ENCODE data around the gene USP6. TPM values are rescaled to one million over a fixed set of nuclear protein-coding genes. Genes with fewer than 3 reads are reported as not detected.

USP6 gene
- total and polyA plus RNA-seq, 2 donors, result 0.14 to 0.30 TPM

DNA sequence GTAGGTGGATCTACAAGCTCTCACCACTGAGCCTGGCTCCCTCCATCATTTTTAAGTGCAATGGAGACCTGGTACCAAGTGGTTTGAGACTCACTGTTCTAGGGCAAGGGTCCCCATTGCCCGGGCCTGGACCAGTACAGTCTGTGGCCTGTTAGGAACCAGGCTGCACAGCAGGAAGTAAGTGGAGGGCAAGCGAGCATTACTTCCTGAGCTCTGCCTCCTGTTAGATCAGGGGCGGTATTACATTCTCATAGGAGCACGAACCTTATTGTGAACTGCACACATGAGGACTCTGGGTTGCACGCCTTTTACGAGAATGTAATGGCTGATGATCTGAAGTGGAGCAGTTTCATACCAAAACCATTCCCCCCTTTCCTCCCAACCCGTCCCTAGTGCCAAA is 82.6 kb downstream of the USP6 start:
- no peaks in the 10 kb centered on the region for H3K27me3 ChIP-seq (ENCODE audit: control insufficient read depth in 2 of 2, insufficient read depth in 1 of 2, low read length in 1 of 2)
- H3K4me3 ChIP-seq (ENCODE audit: low read length in 2 of 2), result no peak overlapping the region
- H3K27ac ChIP-seq (ENCODE audit: low read depth in 1 of 2, low read length in 1 of 2), result no peak overlapping the region
- H3K36me3 ChIP-seq (ENCODE audit: control insufficient read depth in 2 of 2, insufficient read depth in 2 of 2, low read length in 1 of 2), result no peaks in the 10 kb centered on the region
- 96% methylated on average over 7 of the region's 7 CpGs for WGBS
- H3K9me3 ChIP-seq (ENCODE audit: control insufficient read depth in 2 of 2, insufficient read depth in 1 of 2, low read length in 1 of 2), result no peaks in the 10 kb centered on the region
- no peak for DNase-seq (ENCODE audit: low read depth in 6 of 9, low spot score in 9 of 9)
- no peaks in the 10 kb centered on the region for H3K4me1 ChIP-seq (ENCODE audit: control insufficient read depth in 2 of 2, insufficient read depth in 2 of 2, low read length in 2 of 2)

DNA sequence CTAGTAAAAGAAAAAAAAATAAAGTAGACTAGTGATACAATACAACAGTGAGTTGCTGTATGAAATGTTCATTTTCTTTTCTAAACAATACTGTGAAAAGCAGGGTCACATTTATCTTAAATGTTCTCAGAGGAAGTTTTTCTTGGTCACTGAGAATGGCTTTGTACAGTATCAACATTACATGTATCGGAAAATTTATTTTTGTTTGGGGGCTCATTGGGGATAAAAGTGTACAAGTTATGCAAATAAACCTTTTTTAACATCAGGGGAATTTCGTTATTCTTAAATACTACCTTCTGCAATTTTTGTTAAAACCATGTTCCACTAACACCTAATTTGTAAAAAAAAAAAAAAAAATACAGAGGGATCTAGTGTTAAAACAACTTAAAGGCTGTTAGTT is 84.5 kb downstream of the USP6 start:
- H3K27ac ChIP-seq (ENCODE audit: low read depth in 1 of 2, low read length in 1 of 2), result no peak overlapping the region
- H3K4me1 ChIP-seq (ENCODE audit: control insufficient read depth in 2 of 2, insufficient read depth in 2 of 2, low read length in 2 of 2), result no peaks in the 10 kb centered on the region
- 49% methylated on average over 2 of the region's 2 CpGs for WGBS
- no peak overlapping the region for H3K4me3 ChIP-seq (ENCODE audit: low read length in 2 of 2)
- H3K36me3 ChIP-seq (ENCODE audit: control insufficient read depth in 2 of 2, insufficient read depth in 2 of 2, low read length in 1 of 2), result no peaks in the 10 kb centered on the region
- H3K9me3 ChIP-seq (ENCODE audit: control insufficient read depth in 2 of 2, insufficient read depth in 1 of 2, low read length in 1 of 2), result no peaks in the 10 kb centered on the region
- H3K27me3 ChIP-seq (ENCODE audit: control insufficient read depth in 2 of 2, insufficient read depth in 1 of 2, low read length in 1 of 2), result no peaks in the 10 kb centered on the region
- DNase-seq (ENCODE audit: low read depth in 6 of 9, low spot score in 9 of 9), result no peak

DNA sequence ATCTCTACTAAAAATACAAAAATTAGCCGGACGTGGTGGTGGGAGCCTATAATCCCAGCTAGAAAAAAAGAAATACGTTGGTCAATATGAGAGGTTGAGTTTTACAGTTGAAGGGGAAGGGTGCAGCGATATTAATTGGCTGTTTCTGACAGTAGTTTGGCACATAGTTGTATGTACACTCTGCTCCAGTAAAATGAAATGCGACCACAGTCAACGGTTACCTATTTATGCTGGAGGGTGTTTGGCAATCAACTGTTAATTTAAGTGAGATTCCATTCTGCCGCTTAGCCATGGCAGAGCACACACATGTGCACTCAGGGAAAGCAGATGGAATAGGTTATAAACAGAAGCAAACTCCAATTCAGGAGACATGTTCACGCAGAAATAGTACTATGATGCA is 85.2 kb downstream of the USP6 start:
- whole genome bisulfite sequencing, result 98% methylated on average over 8 of the region's 8 CpGs
- no peak for DNase-seq (ENCODE audit: low read depth in 6 of 9, low spot score in 9 of 9)
- H3K27ac ChIP-seq (ENCODE audit: low read depth in 1 of 2, low read length in 1 of 2), result no peak overlapping the region
- H3K36me3 ChIP-seq (ENCODE audit: control insufficient read depth in 2 of 2, insufficient read depth in 2 of 2, low read length in 1 of 2), result no peaks in the 10 kb centered on the region
- no peak overlapping the region for H3K4me3 ChIP-seq (ENCODE audit: low read length in 2 of 2)
- H3K27me3 ChIP-seq (ENCODE audit: control insufficient read depth in 2 of 2, insufficient read depth in 1 of 2, low read length in 1 of 2), result no peaks in the 10 kb centered on the region
- H3K9me3 ChIP-seq (ENCODE audit: control insufficient read depth in 2 of 2, insufficient read depth in 1 of 2, low read length in 1 of 2), result no peaks in the 10 kb centered on the region
- H3K4me1 ChIP-seq (ENCODE audit: control insufficient read depth in 2 of 2, insufficient read depth in 2 of 2, low read length in 2 of 2), result no peaks in the 10 kb centered on the region

DNA sequence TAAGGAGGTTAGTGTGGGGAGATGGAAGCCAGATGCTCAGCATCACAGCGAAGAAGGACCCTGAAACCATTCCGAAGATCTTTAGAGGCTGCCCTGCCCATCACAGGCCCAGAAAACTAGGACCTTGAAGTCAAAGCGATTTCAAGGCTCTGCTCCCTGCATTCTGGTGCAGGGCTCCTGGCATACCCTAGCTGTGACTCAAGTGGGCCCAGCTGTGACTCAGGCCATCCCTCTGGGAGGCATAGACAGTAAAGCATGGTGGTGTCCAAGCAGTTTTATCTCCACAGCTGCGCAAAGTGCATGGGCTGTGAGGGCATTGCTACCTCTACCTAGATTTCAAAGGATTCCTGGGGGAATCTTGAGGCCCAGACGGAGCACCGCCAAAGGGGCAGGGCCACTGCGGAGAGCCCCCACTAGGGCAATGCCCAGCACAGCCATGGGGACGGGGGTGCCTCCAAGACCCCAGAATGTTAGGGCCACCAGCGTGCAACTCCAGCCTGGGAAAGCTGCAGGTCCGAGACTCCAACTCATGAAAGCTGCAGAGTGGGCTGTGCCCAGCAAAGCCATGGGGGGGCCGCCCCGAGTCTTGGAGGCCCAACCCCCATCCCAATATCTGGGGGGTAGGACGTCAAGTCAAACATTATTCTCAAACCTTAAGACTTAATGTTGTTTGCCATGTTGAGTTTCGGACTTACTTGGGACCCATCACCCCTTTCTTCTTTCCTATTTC is 87.5 kb downstream of the USP6 start:
- Histone ChIP-seq H3K4me1 (ENCODE audit: control insufficient read depth in 2 of 2, insufficient read depth in 2 of 2, low read length in 2 of 2) (no peaks in the 10 kb centered on the region), H3K4me3 (ENCODE audit: low read length in 2 of 2) (no peak overlapping the region), H3K9me3 (ENCODE audit: control insufficient read depth in 2 of 2, insufficient read depth in 1 of 2, low read length in 1 of 2) (no peaks in the 10 kb centered on the region), H3K36me3 (ENCODE audit: control insufficient read depth in 2 of 2, insufficient read depth in 2 of 2, low read length in 1 of 2) (no peaks in the 10 kb centered on the region), H3K27ac (ENCODE audit: low read depth in 1 of 2, low read length in 1 of 2) (no peak overlapping the region), H3K27me3 (ENCODE audit: control insufficient read depth in 2 of 2, insufficient read depth in 1 of 2, low read length in 1 of 2) (no peaks in the 10 kb centered on the region)
- WGBS, result 97% methylated on average over 14 of the region's 14 CpGs
- DNase-seq (ENCODE audit: low read depth in 6 of 9, low spot score in 9 of 9), result no peak

DNA sequence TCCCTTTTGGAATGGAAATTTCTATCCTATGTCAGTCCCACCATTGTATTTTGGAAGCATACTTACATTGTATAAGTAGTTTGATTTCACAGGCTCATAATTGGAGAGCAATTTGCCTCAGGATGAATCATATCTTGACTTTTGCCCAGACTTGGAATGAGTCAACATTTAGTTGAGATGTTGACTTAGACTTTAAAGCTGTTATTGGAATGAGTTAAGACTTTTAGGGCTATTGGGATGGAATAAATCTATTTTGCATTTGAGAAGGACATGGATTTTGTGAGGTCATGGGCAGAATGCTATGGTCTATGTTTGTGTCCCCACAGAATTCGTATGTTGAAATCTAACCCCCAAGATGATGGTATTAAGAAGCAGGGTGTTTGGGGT is 88.1 kb downstream of the USP6 start:
- no peaks in the 10 kb centered on the region for H3K9me3 ChIP-seq (ENCODE audit: control insufficient read depth in 2 of 2, insufficient read depth in 1 of 2, low read length in 1 of 2)
- WGBS, result 98% methylated on average over 1 of the region's 1 CpG
- H3K4me1 ChIP-seq (ENCODE audit: control insufficient read depth in 2 of 2, insufficient read depth in 2 of 2, low read length in 2 of 2), result no peaks in the 10 kb centered on the region
- H3K27ac ChIP-seq (ENCODE audit: low read depth in 1 of 2, low read length in 1 of 2), result no peak overlapping the region
- no peak overlapping the region for H3K4me3 ChIP-seq (ENCODE audit: low read length in 2 of 2)
- H3K36me3 ChIP-seq (ENCODE audit: control insufficient read depth in 2 of 2, insufficient read depth in 2 of 2, low read length in 1 of 2), result no peaks in the 10 kb centered on the region
- no peaks in the 10 kb centered on the region for H3K27me3 ChIP-seq (ENCODE audit: control insufficient read depth in 2 of 2, insufficient read depth in 1 of 2, low read length in 1 of 2)
- DNase-seq (ENCODE audit: low read depth in 6 of 9, low spot score in 9 of 9), result no peak

DNA sequence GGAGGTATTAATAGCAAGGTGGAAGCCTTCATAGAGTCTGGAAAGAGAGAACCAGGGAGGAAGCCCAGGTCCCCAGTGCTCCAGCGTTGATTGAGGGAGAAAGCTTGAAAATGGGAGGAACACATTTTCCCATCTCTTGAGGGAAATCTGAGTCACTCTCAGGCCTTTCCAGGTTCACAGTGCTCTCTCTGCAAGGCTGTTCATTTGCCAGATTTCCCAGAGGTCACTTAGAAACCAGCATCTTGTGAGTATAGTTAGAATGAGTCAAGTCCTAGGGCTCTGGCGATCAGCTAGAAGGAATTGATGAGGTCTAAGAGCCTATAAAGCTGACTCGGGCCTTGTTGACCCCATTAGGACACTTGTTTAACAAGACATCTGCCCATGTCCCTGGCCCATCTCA is 93.6 kb downstream of the USP6 start:
- H3K27me3 ChIP-seq (ENCODE audit: control insufficient read depth in 2 of 2, insufficient read depth in 1 of 2, low read length in 1 of 2), result no peaks in the 10 kb centered on the region
- no peak overlapping the region for H3K27ac ChIP-seq (ENCODE audit: low read depth in 1 of 2, low read length in 1 of 2)
- no peaks in the 10 kb centered on the region for H3K4me1 ChIP-seq (ENCODE audit: control insufficient read depth in 2 of 2, insufficient read depth in 2 of 2, low read length in 2 of 2)
- no peaks in the 10 kb centered on the region for H3K9me3 ChIP-seq (ENCODE audit: control insufficient read depth in 2 of 2, insufficient read depth in 1 of 2, low read length in 1 of 2)
- no peak for DNase-seq (ENCODE audit: low read depth in 6 of 9, low spot score in 9 of 9)
- over 99% methylated on average over 3 of the region's 3 CpGs for WGBS
- no peak overlapping the region for H3K4me3 ChIP-seq (ENCODE audit: low read length in 2 of 2)
- peaks cover 0 to 4% of the 10 kb centered on the region in 2 donors for H3K36me3 ChIP-seq (ENCODE audit: control insufficient read depth in 2 of 2, insufficient read depth in 2 of 2, low read length in 1 of 2)

DNA sequence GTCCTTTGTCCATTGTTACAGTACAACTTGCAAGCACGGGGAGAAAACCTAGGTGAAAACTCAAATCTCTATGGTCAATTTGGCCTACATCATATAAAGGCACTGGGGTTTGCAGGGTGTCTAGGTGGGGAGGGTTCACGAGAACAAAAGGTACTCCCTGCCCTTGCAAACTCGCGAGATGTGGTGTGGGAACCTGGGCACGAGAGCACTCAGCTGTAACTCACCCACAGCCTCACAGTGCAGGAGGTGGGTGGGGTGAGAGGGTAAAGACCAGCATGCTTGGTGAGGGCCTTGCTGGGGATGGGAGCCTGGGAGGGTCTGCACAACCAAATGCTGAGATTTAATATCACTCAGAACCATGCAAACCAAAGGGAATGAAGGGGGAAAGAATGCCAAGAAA is 94.3 kb downstream of the USP6 start:
- Histone ChIP-seq H3K36me3 (ENCODE audit: control insufficient read depth in 2 of 2, insufficient read depth in 2 of 2, low read length in 1 of 2) (peaks cover 0 to 4% of the 10 kb centered on the region in 2 donors), H3K4me1 (ENCODE audit: control insufficient read depth in 2 of 2, insufficient read depth in 2 of 2, low read length in 2 of 2) (no peaks in the 10 kb centered on the region), H3K27ac (ENCODE audit: low read depth in 1 of 2, low read length in 1 of 2) (peak overlapping the region in 1 of 2 donors; percentile 33), H3K9me3 (ENCODE audit: control insufficient read depth in 2 of 2, insufficient read depth in 1 of 2, low read length in 1 of 2) (no peaks in the 10 kb centered on the region), H3K27me3 (ENCODE audit: control insufficient read depth in 2 of 2, insufficient read depth in 1 of 2, low read length in 1 of 2) (no peaks in the 10 kb centered on the region), H3K4me3 (ENCODE audit: low read length in 2 of 2) (no peak overlapping the region)
- no peak for DNase-seq (ENCODE audit: low read depth in 6 of 9, low spot score in 9 of 9)
- WGBS, result 82% methylated on average over 5 of the region's 5 CpGs

DNA sequence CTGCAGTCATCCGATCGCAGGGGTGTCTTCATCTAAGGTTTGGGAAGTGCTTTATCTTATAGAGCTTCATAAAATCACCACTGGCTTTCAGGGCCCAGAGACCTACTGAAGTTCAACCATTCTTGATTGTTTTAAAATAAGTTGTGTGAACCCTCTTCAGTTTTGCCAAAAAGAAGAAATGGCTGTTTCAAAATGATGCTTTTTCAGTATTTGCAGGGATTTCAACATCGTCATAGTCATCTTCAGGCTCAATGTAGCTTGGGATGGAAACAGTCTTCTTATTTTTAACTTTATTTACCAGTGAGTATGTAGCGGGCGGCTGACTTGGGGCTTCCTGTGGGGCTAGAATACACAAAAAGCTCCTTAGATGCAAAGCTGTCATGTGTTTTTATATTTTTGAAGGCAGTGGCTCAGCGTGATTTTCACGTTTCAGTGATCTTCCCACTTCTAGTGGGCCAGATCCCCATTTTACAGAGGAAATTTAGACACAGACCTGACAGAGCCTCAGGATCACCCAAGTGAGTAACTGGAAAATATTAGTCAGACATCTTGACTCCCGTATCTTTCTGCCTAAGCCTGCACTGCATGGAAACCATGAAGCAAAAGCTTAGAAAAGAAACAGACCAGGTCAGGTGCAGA is 94.9 kb downstream of the USP6 start:
- no peak for DNase-seq (ENCODE audit: low read depth in 6 of 9, low spot score in 9 of 9)
- no peaks in the 10 kb centered on the region for H3K9me3 ChIP-seq (ENCODE audit: control insufficient read depth in 2 of 2, insufficient read depth in 1 of 2, low read length in 1 of 2)
- no peaks in the 10 kb centered on the region for H3K27me3 ChIP-seq (ENCODE audit: control insufficient read depth in 2 of 2, insufficient read depth in 1 of 2, low read length in 1 of 2)
- peaks cover 0 to 7% of the 10 kb centered on the region in 2 donors for H3K36me3 ChIP-seq (ENCODE audit: control insufficient read depth in 2 of 2, insufficient read depth in 2 of 2, low read length in 1 of 2)
- 87% methylated on average over 8 of the region's 8 CpGs for WGBS
- peak overlapping the region; percentile 45 to 78 for H3K27ac ChIP-seq (ENCODE audit: low read depth in 1 of 2, low read length in 1 of 2)
- no peaks in the 10 kb centered on the region for H3K4me1 ChIP-seq (ENCODE audit: control insufficient read depth in 2 of 2, insufficient read depth in 2 of 2, low read length in 2 of 2)
- no peak overlapping the region for H3K4me3 ChIP-seq (ENCODE audit: low read length in 2 of 2)

DNA sequence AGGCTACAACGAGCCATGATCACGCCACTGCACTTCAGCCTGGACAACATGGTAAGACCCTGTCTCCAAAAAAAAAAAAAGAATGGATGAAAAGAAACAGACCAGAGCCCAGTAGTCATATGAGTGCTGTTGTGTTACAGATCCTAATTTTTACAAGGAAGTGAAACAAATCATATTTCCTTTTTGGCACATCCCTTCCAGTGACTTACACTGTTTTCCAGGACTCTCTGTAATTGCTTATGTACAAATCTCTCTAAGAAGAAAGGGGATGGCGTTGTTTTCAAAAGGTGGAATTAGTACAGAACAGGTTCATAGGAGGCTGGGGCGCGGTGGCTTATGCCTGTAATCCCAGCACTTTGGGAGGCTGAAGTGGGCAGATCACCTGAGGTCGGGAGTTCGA is 95.6 kb downstream of the USP6 start:
- no peaks in the 10 kb centered on the region for H3K9me3 ChIP-seq (ENCODE audit: control insufficient read depth in 2 of 2, insufficient read depth in 1 of 2, low read length in 1 of 2)
- WGBS, result 98% methylated on average over 7 of the region's 7 CpGs
- H3K4me3 ChIP-seq (ENCODE audit: low read length in 2 of 2), result no peak overlapping the region
- H3K4me1 ChIP-seq (ENCODE audit: control insufficient read depth in 2 of 2, insufficient read depth in 2 of 2, low read length in 2 of 2), result no peaks in the 10 kb centered on the region
- no peaks in the 10 kb centered on the region for H3K27me3 ChIP-seq (ENCODE audit: control insufficient read depth in 2 of 2, insufficient read depth in 1 of 2, low read length in 1 of 2)
- peaks cover 0 to 8% of the 10 kb centered on the region in 2 donors for H3K36me3 ChIP-seq (ENCODE audit: control insufficient read depth in 2 of 2, insufficient read depth in 2 of 2, low read length in 1 of 2)
- peak overlapping the region; percentile 45 to 78 for H3K27ac ChIP-seq (ENCODE audit: low read depth in 1 of 2, low read length in 1 of 2)
- no peak for DNase-seq (ENCODE audit: low read depth in 6 of 9, low spot score in 9 of 9)
